Activated naive CD4-positive, alpha-beta T cell treated with anti-CD3 and anti-CD28 coated beads, Interleukin-2, amount 50 U/mL, for 24 hours (primary cell): ENCODE results near the gene PRPS1.
"Not testable (repeated sequence)": the region's sequence is repeated elsewhere in the genome, so short reads cannot be mapped to it uniquely, and the experiment has no call there.

Experiments
- H3K27ac Mint-ChIP-seq: one replicate; pipeline ENCODE4 v1.8.0; 2021; ENCODE audit warnings: mild to moderate bottlenecking, mixed read lengths
- H3K27me3 Mint-ChIP-seq: one replicate; pipeline ENCODE4 v1.8.0; 2021; ENCODE audit warnings: mixed read lengths
- H3K36me3 Mint-ChIP-seq: one replicate; pipeline ENCODE4 v1.8.0; 2021; ENCODE audit warnings: mixed read lengths
- H3K4me1 Mint-ChIP-seq: one replicate; pipeline ENCODE4 v1.8.0; 2021; ENCODE audit warnings: mixed read lengths
- H3K4me3 Mint-ChIP-seq: one replicate; pipeline ENCODE4 v1.8.0; 2021; ENCODE audit warnings: mild to moderate bottlenecking, mixed read lengths
- H3K9me3 Mint-ChIP-seq: one replicate; pipeline ENCODE4 v1.8.0; 2021; ENCODE audit warnings: mixed read lengths

Gene PRPS1

GRCh38 chrX:107662145-107662544 is 33.8 kb downstream of the PRPS1 start:
- Mint-ChIP-seq H3K9me3 (no peaks in the 10 kb centered on the region), H3K27me3 (no peaks in the 10 kb centered on the region), H3K27ac (peak overlapping the region; percentile 65), H3K36me3 (no peaks in the 10 kb centered on the region), H3K4me1 (peaks cover 22% of the 10 kb centered on the region), H3K4me3 (no peak overlapping the region)

GRCh38 chrX:107662824-107663223 is 34.5 kb downstream of the PRPS1 start:
- Mint-ChIP-seq H3K36me3 (no peaks in the 10 kb centered on the region), H3K27me3 (no peaks in the 10 kb centered on the region), H3K9me3 (no peaks in the 10 kb centered on the region), H3K4me1 (peaks cover 28% of the 10 kb centered on the region), H3K27ac (no peak overlapping the region), H3K4me3 (no peak overlapping the region)

GRCh38 chrX:107666931-107667330 is 38.6 kb downstream of the PRPS1 start:
- no peaks in the 10 kb centered on the region for H3K9me3 Mint-ChIP-seq
- H3K27me3 Mint-ChIP-seq = no peaks in the 10 kb centered on the region
- H3K27ac Mint-ChIP-seq = peak overlapping the region; percentile 65
- peaks cover 32% of the 10 kb centered on the region for H3K4me1 Mint-ChIP-seq
- H3K4me3 Mint-ChIP-seq = no peak overlapping the region
- no peaks in the 10 kb centered on the region for H3K36me3 Mint-ChIP-seq

- H3K4me3 Mint-ChIP-seq = no peak overlapping the region
- H3K36me3 Mint-ChIP-seq = no peaks in the 10 kb centered on the region
- peak overlapping the region; percentile 56 for H3K27ac Mint-ChIP-seq
- no peaks in the 10 kb centered on the region for H3K9me3 Mint-ChIP-seq
- no peaks in the 10 kb centered on the region for H3K27me3 Mint-ChIP-seq
- H3K4me1 Mint-ChIP-seq = peaks cover 27% of the 10 kb centered on the region
These were observed 39.1 kb downstream of the PRPS1 start for GRCh38 chrX:107667426-107667825.

GRCh38 chrX:107668710-107669109 is 40.4 kb downstream of the PRPS1 start:
- peaks cover 36% of the 10 kb centered on the region for H3K4me1 Mint-ChIP-seq
- H3K4me3 Mint-ChIP-seq, H3K9me3 Mint-ChIP-seq, H3K27ac Mint-ChIP-seq, H3K27me3 Mint-ChIP-seq, H3K36me3 Mint-ChIP-seq: not testable (repeated sequence)

GRCh38 chrX:107669261-107669660 is 41.0 kb downstream of the PRPS1 start:
- no peaks in the 10 kb centered on the region for H3K27me3 Mint-ChIP-seq
- no peak overlapping the region for H3K27ac Mint-ChIP-seq
- H3K36me3 Mint-ChIP-seq = no peaks in the 10 kb centered on the region
- H3K4me3 Mint-ChIP-seq = no peak overlapping the region
- H3K4me1 Mint-ChIP-seq = peaks cover 37% of the 10 kb centered on the region
- no peaks in the 10 kb centered on the region for H3K9me3 Mint-ChIP-seq

- peak overlapping the region; percentile 23 for H3K27ac Mint-ChIP-seq
- no peak overlapping the region for H3K4me3 Mint-ChIP-seq
- H3K27me3 Mint-ChIP-seq = no peaks in the 10 kb centered on the region
- no peaks in the 10 kb centered on the region for H3K9me3 Mint-ChIP-seq
- H3K4me1 Mint-ChIP-seq = peaks cover 44% of the 10 kb centered on the region
- H3K36me3 Mint-ChIP-seq = no peaks in the 10 kb centered on the region
These were observed 41.7 kb downstream of the PRPS1 start for GRCh38 chrX:107669885-107670628.

GRCh38 chrX:107671256-107671655 is 42.9 kb downstream of the PRPS1 start:
- peaks cover 50% of the 10 kb centered on the region for H3K4me1 Mint-ChIP-seq
- H3K36me3 Mint-ChIP-seq, H3K27me3 Mint-ChIP-seq, H3K4me3 Mint-ChIP-seq, H3K9me3 Mint-ChIP-seq, H3K27ac Mint-ChIP-seq: not testable (repeated sequence)

- peak overlapping the region; percentile 73 for H3K4me3 Mint-ChIP-seq
- H3K36me3 Mint-ChIP-seq = no peaks in the 10 kb centered on the region
- peak overlapping the region; percentile 79 for H3K27ac Mint-ChIP-seq
- H3K9me3 Mint-ChIP-seq = no peaks in the 10 kb centered on the region
- H3K27me3 Mint-ChIP-seq = no peaks in the 10 kb centered on the region
- peaks cover 46% of the 10 kb centered on the region for H3K4me1 Mint-ChIP-seq
These were observed 44.7 kb downstream of the PRPS1 start for GRCh38 chrX:107672955-107673378.

- Mint-ChIP-seq H3K27me3 (no peaks in the 10 kb centered on the region), H3K9me3 (no peaks in the 10 kb centered on the region), H3K27ac (peak overlapping the region; percentile 79), H3K4me3 (peak overlapping the region; percentile 73), H3K36me3 (no peaks in the 10 kb centered on the region), H3K4me1 (peaks cover 50% of the 10 kb centered on the region)
These were observed 45.1 kb downstream of the PRPS1 start for GRCh38 chrX:107673431-107673830.

GRCh38 chrX:107673933-107674479 is 45.7 kb downstream of the PRPS1 start:
- H3K4me3 Mint-ChIP-seq = peak overlapping the region; percentile 91
- H3K36me3 Mint-ChIP-seq = no peaks in the 10 kb centered on the region
- H3K27me3 Mint-ChIP-seq = no peaks in the 10 kb centered on the region
- peak overlapping the region; percentile 80 for H3K27ac Mint-ChIP-seq
- no peaks in the 10 kb centered on the region for H3K9me3 Mint-ChIP-seq
- peaks cover 56% of the 10 kb centered on the region for H3K4me1 Mint-ChIP-seq

GRCh38 chrX:107674480-107675364 is 46.4 kb downstream of the PRPS1 start:
- peak overlapping the region; percentile 80 for H3K27ac Mint-ChIP-seq
- no peaks in the 10 kb centered on the region for H3K9me3 Mint-ChIP-seq
- no peaks in the 10 kb centered on the region for H3K27me3 Mint-ChIP-seq
- peaks cover 58% of the 10 kb centered on the region for H3K4me1 Mint-ChIP-seq
- H3K4me3 Mint-ChIP-seq = peak overlapping the region; percentile 91
- H3K36me3 Mint-ChIP-seq = no peaks in the 10 kb centered on the region

GRCh38 chrX:107675365-107675654 is 47.0 kb downstream of the PRPS1 start:
- Mint-ChIP-seq H3K36me3 (no peaks in the 10 kb centered on the region), H3K4me1 (peaks cover 59% of the 10 kb centered on the region), H3K27ac (peak overlapping the region; percentile 80), H3K4me3 (peak overlapping the region; percentile 91), H3K9me3 (no peaks in the 10 kb centered on the region), H3K27me3 (no peaks in the 10 kb centered on the region)

GRCh38 chrX:107675823-107676555 is 47.7 kb downstream of the PRPS1 start:
- peaks cover 64% of the 10 kb centered on the region for H3K4me1 Mint-ChIP-seq
- H3K27ac Mint-ChIP-seq = peak overlapping the region; percentile 98
- H3K4me3 Mint-ChIP-seq = peak overlapping the region; percentile 91
- no peaks in the 10 kb centered on the region for H3K27me3 Mint-ChIP-seq
- no peaks in the 10 kb centered on the region for H3K9me3 Mint-ChIP-seq
- H3K36me3 Mint-ChIP-seq = no peaks in the 10 kb centered on the region

- peaks cover 67% of the 10 kb centered on the region for H3K4me1 Mint-ChIP-seq
- no peaks in the 10 kb centered on the region for H3K27me3 Mint-ChIP-seq
- H3K9me3 Mint-ChIP-seq = no peaks in the 10 kb centered on the region
- H3K27ac Mint-ChIP-seq = peak overlapping the region; percentile 98
- H3K4me3 Mint-ChIP-seq = peak overlapping the region; percentile 91
- no peaks in the 10 kb centered on the region for H3K36me3 Mint-ChIP-seq
These were observed 48.5 kb downstream of the PRPS1 start for GRCh38 chrX:107676559-107677378.
